ENCODE data around the gene RAB32. TPM values are rescaled to one million over a fixed set of nuclear protein-coding genes. Genes with fewer than 3 reads are reported as not detected.

RAB32 gene
- total RNA-seq, 1 donor from 2014 or later, result 1.1 TPM

DNA sequence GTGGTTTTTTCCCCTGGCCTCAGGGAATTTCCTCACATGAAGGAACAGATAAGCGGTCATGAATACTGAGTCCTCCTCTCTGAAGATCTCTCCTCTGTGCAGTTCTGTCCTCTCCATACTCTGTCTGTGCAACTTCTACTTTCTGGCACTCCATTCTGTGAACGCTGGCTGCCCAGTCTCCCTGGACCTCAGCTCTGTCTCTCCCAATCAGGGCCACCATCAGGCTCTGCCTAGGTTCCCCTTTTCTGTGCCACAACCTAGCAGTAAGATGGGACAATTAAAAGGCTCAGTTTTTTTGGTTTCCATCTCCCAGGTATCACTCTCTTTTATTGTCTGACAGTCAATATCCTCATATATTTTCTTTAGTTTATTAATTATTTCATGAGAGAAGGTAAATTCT lies 50.4 kb downstream of the RAB32 start:
- H3K27ac Mint-ChIP-seq, result no peak overlapping the region
- intact Hi-C loops (cut with micrococcal nuclease), result no loop called here
- H3K9me3 Mint-ChIP-seq, result no peaks in the 10 kb centered on the region
- H3K27me3 Mint-ChIP-seq (ENCODE audit: insufficient read depth), result peaks cover 6% of the 10 kb centered on the region
- H3K4me3 Mint-ChIP-seq, result no peak overlapping the region
- peaks cover 2% of the 10 kb centered on the region for H3K4me1 Mint-ChIP-seq (ENCODE audit: low read depth)
- no peaks in the 10 kb centered on the region for H3K36me3 Mint-ChIP-seq (ENCODE audit: low read depth)
- DNase-seq (ENCODE audit: low spot score), result no peak

- DNase-seq (ENCODE audit: low spot score), result no peak
- Mint-ChIP-seq H3K27ac (no peak overlapping the region), H3K36me3 (ENCODE audit: low read depth) (no peaks in the 10 kb centered on the region), H3K27me3 (ENCODE audit: insufficient read depth) (peaks cover 6% of the 10 kb centered on the region), H3K9me3 (no peaks in the 10 kb centered on the region), H3K4me1 (ENCODE audit: low read depth) (peaks cover 7% of the 10 kb centered on the region), H3K4me3 (no peak overlapping the region)
- intact Hi-C loops (cut with micrococcal nuclease), result no loop called here
Measured at GRCh38 chr6:146594495-146594894, 50.9 kb downstream of the RAB32 start.

GRCh38 chr6:146595972-146596731 lies 52.5 kb downstream of the RAB32 start:
- no peaks in the 10 kb centered on the region for H3K9me3 Mint-ChIP-seq
- peaks cover 7% of the 10 kb centered on the region for H3K4me1 Mint-ChIP-seq (ENCODE audit: low read depth)
- H3K27ac Mint-ChIP-seq, result no peak overlapping the region
- DNase-seq (ENCODE audit: low spot score), result no peak
- no peak overlapping the region for H3K4me3 Mint-ChIP-seq
- intact Hi-C loops (cut with micrococcal nuclease), result no loop called here
- peaks cover 11% of the 10 kb centered on the region for H3K27me3 Mint-ChIP-seq (ENCODE audit: insufficient read depth)
- H3K36me3 Mint-ChIP-seq (ENCODE audit: low read depth), result no peaks in the 10 kb centered on the region

DNA sequence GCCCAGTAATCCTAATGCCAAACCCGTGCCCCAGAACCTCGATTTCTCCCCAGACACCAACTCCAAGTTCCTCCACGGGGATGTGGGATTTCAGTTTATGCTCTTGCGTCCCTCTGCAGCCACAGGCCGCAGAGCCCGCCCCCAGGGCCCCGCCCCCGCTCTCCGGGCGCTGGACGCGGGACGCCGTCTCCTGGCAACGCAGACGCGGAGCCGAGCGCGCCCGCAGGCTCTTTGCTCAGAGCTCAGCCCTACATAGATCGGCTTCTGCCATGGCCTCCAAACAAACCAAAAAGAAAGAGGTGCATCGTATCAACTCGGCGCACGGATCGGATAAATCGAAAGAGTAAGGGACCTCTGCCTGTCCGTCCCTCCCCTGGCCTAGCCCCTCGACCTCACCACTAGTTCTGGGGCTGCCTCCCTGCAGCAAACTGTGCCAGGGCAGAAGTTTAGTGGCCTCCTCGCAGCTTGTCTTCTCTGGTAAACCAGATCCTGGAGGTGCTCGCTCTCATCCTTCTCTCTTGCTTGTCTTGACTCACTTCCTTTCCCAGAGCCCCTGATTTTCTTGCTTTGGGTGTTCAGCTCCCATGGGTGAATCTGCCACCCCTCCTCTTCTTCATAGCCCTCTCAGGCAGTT lies 55.3 kb downstream of the RAB32 start, which contains the start of gene ADGB:
ADGB (plus strand) TSS at position 201 of the 634 bp plus-strand sequence; CDS start at position 270, 69 bp downstream.
- Mint-ChIP-seq H3K4me3 (no peak within 1 kb of the TSS), H3K9me3 (no peaks in the 10 kb centered on the region), H3K4me1 (ENCODE audit: low read depth) (peaks cover 7% of the 10 kb centered on the region), H3K27ac (no peak within 1 kb of the TSS), H3K36me3 (ENCODE audit: low read depth) (no peaks in the 10 kb centered on the region), H3K27me3 (ENCODE audit: insufficient read depth) (peaks cover 9% of the 10 kb centered on the region)
- intact Hi-C loops (cut with micrococcal nuclease), result no loop called here
- no peak for DNase-seq (ENCODE audit: low spot score)

- H3K9me3 Mint-ChIP-seq, result no peaks in the 10 kb centered on the region
- H3K4me3 Mint-ChIP-seq, result no peak overlapping the region
- H3K27me3 Mint-ChIP-seq (ENCODE audit: insufficient read depth), result peaks cover 8% of the 10 kb centered on the region
- H3K36me3 Mint-ChIP-seq (ENCODE audit: low read depth), result no peaks in the 10 kb centered on the region
- intact Hi-C loops (cut with micrococcal nuclease), result no loop called here
- no peak overlapping the region for H3K27ac Mint-ChIP-seq
- H3K4me1 Mint-ChIP-seq (ENCODE audit: low read depth), result peaks cover 7% of the 10 kb centered on the region
- no peak for DNase-seq (ENCODE audit: low spot score)
Measured at GRCh38 chr6:146601352-146601751, 57.7 kb downstream of the RAB32 start.

DNA sequence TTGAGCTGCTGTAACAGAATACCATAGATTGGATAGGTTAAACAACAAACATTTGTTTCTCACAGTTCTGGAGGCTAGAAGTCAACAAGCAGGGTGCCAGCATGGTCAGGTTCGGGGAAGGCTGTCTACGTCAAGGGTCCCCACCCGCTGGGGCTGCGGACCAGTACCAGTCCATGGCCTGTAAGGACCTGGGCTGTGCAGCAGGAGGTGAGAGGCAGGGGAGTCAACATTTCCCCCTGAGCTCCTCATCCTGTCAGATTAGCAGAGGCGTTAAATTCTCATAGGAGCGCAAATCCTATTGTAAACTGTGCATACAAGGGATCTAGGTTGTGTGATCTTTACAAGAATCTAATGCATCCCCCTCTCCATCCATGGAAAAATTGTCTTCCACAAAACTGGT lies 58.9 kb downstream of the RAB32 start:
- no peaks in the 10 kb centered on the region for H3K9me3 Mint-ChIP-seq
- no peaks in the 10 kb centered on the region for H3K36me3 Mint-ChIP-seq (ENCODE audit: low read depth)
- H3K27ac Mint-ChIP-seq, result no peak overlapping the region
- H3K27me3 Mint-ChIP-seq (ENCODE audit: insufficient read depth), result peaks cover 8% of the 10 kb centered on the region
- peaks cover 7% of the 10 kb centered on the region for H3K4me1 Mint-ChIP-seq (ENCODE audit: low read depth)
- no peak overlapping the region for H3K4me3 Mint-ChIP-seq
- DNase-seq (ENCODE audit: low spot score), result no peak
- intact Hi-C loops (cut with micrococcal nuclease), result no loop called here

Other genes with a start within 250 kb of the RAB32 start
- not detected in 2 replicates for gene ADGB, start 55.1 kb downstream of the RAB32 start, total RNA-seq